GM23338 (cell line): ENCODE data around the gene HOXB3.

Experiments used
- CREB1 ChIP-seq: fragments of 250-450 bp; sonication (Bioruptor Pico); IDR thresholded peaks from 2 replicates; pipeline ENCODE4 v1.5.0; 2020; ENCODE audit warnings: low read depth, mild to moderate bottlenecking, moderate library complexity
- CTCF ChIP-seq, 2 experiments: fragments of 200-600 bp in 1 of 2; sonication (generic) in 1 of 2; conservative IDR thresholded peaks; 2 replicates each; pipeline versions ENCODE4 v1.5.1 to v1.6.1; 2016 to 2017; ENCODE audit warnings: antibody characterized with exemption in 2 of 2, low read depth in 2 of 2, mild to moderate bottlenecking in 2 of 2, moderate library complexity in 1 of 2
- EZH2 ChIP-seq: fragments of 200-600 bp; sonication (generic); IDR thresholded peaks from one replicate; pipeline ENCODE4 v1.8.0; 2017; ENCODE audit warnings: antibody characterized with exemption, mild to moderate bottlenecking, low read depth; ENCODE audit not compliant: unreplicated experiment
- EZH2phosphoT487 ChIP-seq: fragments of 200-600 bp; sonication (generic); IDR thresholded peaks from one replicate; pipeline ENCODE4 v1.8.1; 2018; ENCODE audit warnings: antibody characterized with exemption; ENCODE audit not compliant: unreplicated experiment
- JUNB ChIP-seq: IDR thresholded peaks from one replicate; pipeline ENCODE4 v1.6.1; 2016; ENCODE audit warnings: antibody characterized with exemption; ENCODE audit not compliant: unreplicated experiment
- NANOG ChIP-seq: IDR thresholded peaks from 2 replicates; pipeline ENCODE4 v1.6.1; 2016; ENCODE audit warnings: antibody characterized with exemption, borderline replicate concordance
- POLR2AphosphoS5 ChIP-seq: IDR thresholded peaks from 2 replicates; pipeline ENCODE4 v1.6.1; 2016; ENCODE audit warnings: antibody characterized with exemption, low read depth
- STAT1 ChIP-seq: IDR thresholded peaks from one replicate; pipeline ENCODE4 v1.6.1; 2016; ENCODE audit warnings: antibody characterized with exemption; ENCODE audit not compliant: unreplicated experiment
- ZNF331 ChIP-seq: fragments of 250-450 bp; sonication (Bioruptor Pico); IDR thresholded peaks from 2 replicates; pipeline ENCODE4 v1.5.0; 2020; ENCODE audit warnings: low read depth, mild to moderate bottlenecking, moderate library complexity
- TF ChIP-seq, protein P1 (sequence below): IDR thresholded peaks from one replicate; pipeline ENCODE4 v1.6.1; 2018; ENCODE audit warnings: antibody characterized with exemption; ENCODE audit not compliant: unreplicated experiment
- TF ChIP-seq, protein P2 (sequence below): IDR thresholded peaks from 2 replicates; pipeline ENCODE4 v1.6.1; 2016; ENCODE audit warnings: antibody characterized with exemption
- TF ChIP-seq, protein P3 (sequence below): fragments of 250-450 bp; sonication (Bioruptor Pico); IDR thresholded peaks from 2 replicates; pipeline ENCODE4 v1.5.0; 2020; ENCODE audit warnings: mild to moderate bottlenecking, moderate library complexity

- TF ChIP-seq NANOG (no peak), CTCF (conservative IDR thresholded peaks at IDR 0.05; ENCODE audit: low read depth in 2 of 2) (no peak), EZH2 (peak; percentile 23), JUNB (no peak), EZH2phosphoT487 (no peak), POLR2AphosphoS5 (no peak), CREB1 (no peak), ZNF331 (CRISPR knock-in tag) (no peak), STAT1 (no peak)
- TF ChIP-seq, protein P1, sequence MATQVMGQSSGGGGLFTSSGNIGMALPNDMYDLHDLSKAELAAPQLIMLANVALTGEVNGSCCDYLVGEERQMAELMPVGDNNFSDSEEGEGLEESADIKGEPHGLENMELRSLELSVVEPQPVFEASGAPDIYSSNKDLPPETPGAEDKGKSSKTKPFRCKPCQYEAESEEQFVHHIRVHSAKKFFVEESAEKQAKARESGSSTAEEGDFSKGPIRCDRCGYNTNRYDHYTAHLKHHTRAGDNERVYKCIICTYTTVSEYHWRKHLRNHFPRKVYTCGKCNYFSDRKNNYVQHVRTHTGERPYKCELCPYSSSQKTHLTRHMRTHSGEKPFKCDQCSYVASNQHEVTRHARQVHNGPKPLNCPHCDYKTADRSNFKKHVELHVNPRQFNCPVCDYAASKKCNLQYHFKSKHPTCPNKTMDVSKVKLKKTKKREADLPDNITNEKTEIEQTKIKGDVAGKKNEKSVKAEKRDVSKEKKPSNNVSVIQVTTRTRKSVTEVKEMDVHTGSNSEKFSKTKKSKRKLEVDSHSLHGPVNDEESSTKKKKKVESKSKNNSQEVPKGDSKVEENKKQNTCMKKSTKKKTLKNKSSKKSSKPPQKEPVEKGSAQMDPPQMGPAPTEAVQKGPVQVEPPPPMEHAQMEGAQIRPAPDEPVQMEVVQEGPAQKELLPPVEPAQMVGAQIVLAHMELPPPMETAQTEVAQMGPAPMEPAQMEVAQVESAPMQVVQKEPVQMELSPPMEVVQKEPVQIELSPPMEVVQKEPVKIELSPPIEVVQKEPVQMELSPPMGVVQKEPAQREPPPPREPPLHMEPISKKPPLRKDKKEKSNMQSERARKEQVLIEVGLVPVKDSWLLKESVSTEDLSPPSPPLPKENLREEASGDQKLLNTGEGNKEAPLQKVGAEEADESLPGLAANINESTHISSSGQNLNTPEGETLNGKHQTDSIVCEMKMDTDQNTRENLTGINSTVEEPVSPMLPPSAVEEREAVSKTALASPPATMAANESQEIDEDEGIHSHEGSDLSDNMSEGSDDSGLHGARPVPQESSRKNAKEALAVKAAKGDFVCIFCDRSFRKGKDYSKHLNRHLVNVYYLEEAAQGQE = no peak
- TF ChIP-seq, protein P2, sequence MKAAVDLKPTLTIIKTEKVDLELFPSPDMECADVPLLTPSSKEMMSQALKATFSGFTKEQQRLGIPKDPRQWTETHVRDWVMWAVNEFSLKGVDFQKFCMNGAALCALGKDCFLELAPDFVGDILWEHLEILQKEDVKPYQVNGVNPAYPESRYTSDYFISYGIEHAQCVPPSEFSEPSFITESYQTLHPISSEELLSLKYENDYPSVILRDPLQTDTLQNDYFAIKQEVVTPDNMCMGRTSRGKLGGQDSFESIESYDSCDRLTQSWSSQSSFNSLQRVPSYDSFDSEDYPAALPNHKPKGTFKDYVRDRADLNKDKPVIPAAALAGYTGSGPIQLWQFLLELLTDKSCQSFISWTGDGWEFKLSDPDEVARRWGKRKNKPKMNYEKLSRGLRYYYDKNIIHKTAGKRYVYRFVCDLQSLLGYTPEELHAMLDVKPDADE = no peak
- TF ChIP-seq, protein P3, sequence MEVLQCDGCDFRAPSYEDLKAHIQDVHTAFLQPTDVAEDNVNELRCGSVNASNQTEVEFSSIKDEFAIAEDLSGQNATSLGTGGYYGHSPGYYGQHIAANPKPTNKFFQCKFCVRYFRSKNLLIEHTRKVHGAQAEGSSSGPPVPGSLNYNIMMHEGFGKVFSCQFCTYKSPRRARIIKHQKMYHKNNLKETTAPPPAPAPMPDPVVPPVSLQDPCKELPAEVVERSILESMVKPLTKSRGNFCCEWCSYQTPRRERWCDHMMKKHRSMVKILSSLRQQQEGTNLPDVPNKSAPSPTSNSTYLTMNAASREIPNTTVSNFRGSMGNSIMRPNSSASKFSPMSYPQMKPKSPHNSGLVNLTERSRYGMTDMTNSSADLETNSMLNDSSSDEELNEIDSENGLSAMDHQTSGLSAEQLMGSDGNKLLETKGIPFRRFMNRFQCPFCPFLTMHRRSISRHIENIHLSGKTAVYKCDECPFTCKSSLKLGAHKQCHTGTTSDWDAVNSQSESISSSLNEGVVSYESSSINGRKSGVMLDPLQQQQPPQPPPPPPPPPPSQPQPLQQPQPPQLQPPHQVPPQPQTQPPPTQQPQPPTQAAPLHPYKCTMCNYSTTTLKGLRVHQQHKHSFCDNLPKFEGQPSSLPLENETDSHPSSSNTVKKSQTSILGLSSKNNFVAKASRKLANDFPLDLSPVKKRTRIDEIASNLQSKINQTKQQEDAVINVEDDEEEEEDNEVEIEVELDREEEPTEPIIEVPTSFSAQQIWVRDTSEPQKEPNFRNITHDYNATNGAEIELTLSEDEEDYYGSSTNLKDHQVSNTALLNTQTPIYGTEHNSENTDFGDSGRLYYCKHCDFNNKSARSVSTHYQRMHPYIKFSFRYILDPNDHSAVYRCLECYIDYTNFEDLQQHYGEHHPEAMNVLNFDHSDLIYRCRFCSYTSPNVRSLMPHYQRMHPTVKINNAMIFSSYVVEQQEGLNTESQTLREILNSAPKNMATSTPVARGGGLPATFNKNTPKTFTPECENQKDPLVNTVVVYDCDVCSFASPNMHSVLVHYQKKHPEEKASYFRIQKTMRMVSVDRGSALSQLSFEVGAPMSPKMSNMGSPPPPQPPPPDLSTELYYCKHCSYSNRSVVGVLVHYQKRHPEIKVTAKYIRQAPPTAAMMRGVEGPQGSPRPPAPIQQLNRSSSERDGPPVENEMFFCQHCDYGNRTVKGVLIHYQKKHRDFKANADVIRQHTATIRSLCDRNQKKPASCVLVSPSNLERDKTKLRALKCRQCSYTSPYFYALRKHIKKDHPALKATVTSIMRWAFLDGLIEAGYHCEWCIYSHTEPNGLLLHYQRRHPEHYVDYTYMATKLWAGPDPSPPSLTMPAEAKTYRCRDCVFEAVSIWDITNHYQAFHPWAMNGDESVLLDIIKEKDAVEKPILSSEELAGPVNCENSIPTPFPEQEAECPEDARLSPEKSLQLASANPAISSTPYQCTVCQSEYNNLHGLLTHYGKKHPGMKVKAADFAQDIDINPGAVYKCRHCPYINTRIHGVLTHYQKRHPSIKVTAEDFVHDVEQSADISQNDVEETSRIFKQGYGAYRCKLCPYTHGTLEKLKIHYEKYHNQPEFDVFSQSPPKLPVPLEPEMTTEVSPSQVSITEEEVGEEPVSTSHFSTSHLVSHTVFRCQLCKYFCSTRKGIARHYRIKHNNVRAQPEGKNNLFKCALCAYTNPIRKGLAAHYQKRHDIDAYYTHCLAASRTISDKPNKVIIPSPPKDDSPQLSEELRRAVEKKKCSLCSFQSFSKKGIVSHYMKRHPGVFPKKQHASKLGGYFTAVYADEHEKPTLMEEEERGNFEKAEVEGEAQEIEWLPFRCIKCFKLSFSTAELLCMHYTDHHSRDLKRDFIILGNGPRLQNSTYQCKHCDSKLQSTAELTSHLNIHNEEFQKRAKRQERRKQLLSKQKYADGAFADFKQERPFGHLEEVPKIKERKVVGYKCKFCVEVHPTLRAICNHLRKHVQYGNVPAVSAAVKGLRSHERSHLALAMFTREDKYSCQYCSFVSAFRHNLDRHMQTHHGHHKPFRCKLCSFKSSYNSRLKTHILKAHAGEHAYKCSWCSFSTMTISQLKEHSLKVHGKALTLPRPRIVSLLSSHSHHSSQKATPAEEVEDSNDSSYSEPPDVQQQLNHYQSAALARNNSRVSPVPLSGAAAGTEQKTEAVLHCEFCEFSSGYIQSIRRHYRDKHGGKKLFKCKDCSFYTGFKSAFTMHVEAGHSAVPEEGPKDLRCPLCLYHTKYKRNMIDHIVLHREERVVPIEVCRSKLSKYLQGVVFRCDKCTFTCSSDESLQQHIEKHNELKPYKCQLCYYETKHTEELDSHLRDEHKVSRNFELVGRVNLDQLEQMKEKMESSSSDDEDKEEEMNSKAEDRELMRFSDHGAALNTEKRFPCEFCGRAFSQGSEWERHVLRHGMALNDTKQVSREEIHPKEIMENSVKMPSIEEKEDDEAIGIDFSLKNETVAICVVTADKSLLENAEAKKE (CRISPR knock-in tag) = no peak
Observed at GRCh38 chr17:48553190-48553547, 36.9 kb downstream of the HOXB3 start.
